B cell (primary cell): Measurements from ENCODE around the gene ASCL1. TPM values are rescaled to one million over a fixed set of nuclear protein-coding genes. Genes with fewer than 3 reads are reported as not detected.

Experiments
- ATAC-seq: fragments of 200-7000 bp; cut with Tn5 transposase; one replicate; pipeline ENCODE4 v1.10.0; 2021; ENCODE audit warnings: low read depth, mild to moderate bottlenecking, moderate number of reproducible peaks, moderate library complexity
- CTCF ChIA-PET: fragments of 350-600 bp; sonication (Branson Sonifier 250); formaldehyde crosslinking; loops from one replicate; lab custom pipeline; 2021; ENCODE audit warnings: antibody characterized with exemption, inconsistent platforms; lab: Charles Lee
- POLR2A ChIA-PET: fragments of 350-600 bp; sonication (Branson Sonifier 250); formaldehyde crosslinking; loops from one replicate; lab custom pipeline; 2021; ENCODE audit warnings: antibody characterized with exemption; lab: Charles Lee
- DNase-seq: peaks from one replicate; pipeline ENCODE4 v3.0.0; 2013
- H2AFZ ChIP-seq: 2 replicates; pipeline ENCODE4 v1.6.1; 2012; ENCODE audit warnings: mild to moderate bottlenecking, low read depth, low read length; ENCODE audit not compliant: insufficient read depth, poor library complexity, severe bottlenecking
- H3K27ac ChIP-seq, 2 donors: 1 replicate in 1 of 2; 2 replicates in 1 of 2; pipeline ENCODE4 v1.5.1; 2012 to 2013; ENCODE audit warnings: low read length in 2 of 2, mild to moderate bottlenecking in 2 of 2, moderate library complexity in 1 of 2
- H3K27me3 ChIP-seq, 4 experiments: fragments of 200-600 bp in 1 of 4; sonication (generic) in 1 of 4; replicated peaks in 1 of 4; 1 replicate in 2 of 4; 2 replicates in 2 of 4; pipeline versions ENCODE4 v1.6.1 to v1.7.0; 2013 to 2016; ENCODE audit warnings: low read length in 3 of 4, mild to moderate bottlenecking in 2 of 4, mixed read lengths in 1 of 4, moderate library complexity in 1 of 4; ENCODE audit not compliant: insufficient read depth in 4 of 4, control insufficient read depth in 3 of 4; ENCODE audit errors: control extremely low read depth in 1 of 4
- H3K36me3 ChIP-seq, 2 experiments: replicated peaks in 1 of 2; 1 replicate in 1 of 2; 2 replicates in 1 of 2; pipeline versions ENCODE4 v1.6.1 to v1.7.1; 2013; ENCODE audit warnings: low read length in 1 of 2; ENCODE audit not compliant: insufficient read depth in 2 of 2, control insufficient read depth in 1 of 2; ENCODE audit errors: control extremely low read depth in 1 of 2, extremely low read depth in 1 of 2
- H3K4me1 ChIP-seq, 2 donors: fragments of 200-600 bp in 1 of 2; sonication (generic) in 1 of 2; 1 replicate in 1 of 2; 2 replicates in 1 of 2; pipeline versions ENCODE4 v1.5.1 to v1.6.1; 2013 to 2017; ENCODE audit warnings: low read length in 2 of 2; ENCODE audit not compliant: control insufficient read depth in 2 of 2, insufficient read depth in 2 of 2
- H3K4me2 ChIP-seq: replicated peaks from 2 replicates; pipeline ENCODE3; 2012; ENCODE audit warnings: mild to moderate bottlenecking, low read depth, low read length; ENCODE audit not compliant: poor library complexity, severe bottlenecking
- H3K4me3 ChIP-seq, 5 experiments: fragments of 200-600 bp in 1 of 5; sonication (generic) in 1 of 5; 1 replicate in 3 of 5; 2 replicates in 2 of 5; pipeline versions ENCODE4 v1.5.1 to v1.7.0; 2011 to 2016; ENCODE audit warnings: low read length in 4 of 5, mild to moderate bottlenecking in 4 of 5, low read depth in 2 of 5, control low read depth in 1 of 5, moderate library complexity in 1 of 5; ENCODE audit not compliant: insufficient read depth in 1 of 5; ENCODE audit errors: control extremely low read depth in 1 of 5, extremely low read depth in 1 of 5
- H3K79me2 ChIP-seq: fragments of 200-600 bp; sonication (generic); one replicate; pipeline ENCODE4 v1.6.0; 2016; ENCODE audit warnings: low read length; ENCODE audit not compliant: control insufficient read depth, insufficient read depth
- H3K9ac ChIP-seq: fragments of 200-600 bp; sonication (generic); 2 replicates; pipeline ENCODE4 v1.6.1; 2017; ENCODE audit warnings: mild to moderate bottlenecking, low read length, moderate library complexity
- H3K9me3 ChIP-seq, 3 donors: one replicate each; pipeline versions ENCODE4 v1.6.1 to v1.7.1; 2013; ENCODE audit warnings: low read length in 2 of 3; ENCODE audit not compliant: control insufficient read depth in 2 of 3, insufficient read depth in 1 of 3; ENCODE audit errors: control extremely low read depth in 1 of 3
- H4K20me1 ChIP-seq: 2 replicates; pipeline ENCODE4 v1.6.0; 2012; ENCODE audit warnings: mild to moderate bottlenecking, low read length; ENCODE audit not compliant: insufficient read depth, control insufficient read depth, poor library complexity, severe bottlenecking
- H3K27ac Mint-ChIP-seq: one replicate; pipeline ENCODE4 v1.8.0; 2021; ENCODE audit warnings: mixed read lengths
- H3K27me3 Mint-ChIP-seq: one replicate; pipeline ENCODE4 v1.8.0; 2021; ENCODE audit warnings: mixed read lengths
- H3K4me1 Mint-ChIP-seq: one replicate; pipeline ENCODE4 v1.8.0; 2021; ENCODE audit warnings: mixed read lengths
- H3K4me3 Mint-ChIP-seq: one replicate; pipeline ENCODE4 v1.8.0; 2021; ENCODE audit warnings: mixed read lengths
- H3K9me3 Mint-ChIP-seq: one replicate; pipeline ENCODE4 v1.8.0; 2022; ENCODE audit warnings: mixed read lengths; ENCODE audit not compliant: insufficient read depth
- CTCF ChIP-seq: fragments of 200-600 bp; IDR thresholded peaks from one replicate; pipeline ENCODE4 v1.8.0; 2022; ENCODE audit warnings: antibody characterized with exemption, mild to moderate bottlenecking
- EZH2 ChIP-seq: IDR thresholded peaks from 2 replicates; pipeline ENCODE4 v1.6.1; 2012; ENCODE audit warnings: borderline replicate concordance, low read depth, mild to moderate bottlenecking, moderate library complexity, low read length; ENCODE audit not compliant: insufficient read depth, poor library complexity, severe bottlenecking
- WGBS: methylation state at CpG from one replicate; pipeline ENCODE4 v1.1.5; 2013; ENCODE audit warnings: missing lambda C conversion rate; ENCODE audit not compliant: insufficient coverage; 5-methylcytosine and 5-hydroxymethylcytosine counted together
- intact Hi-C: fragments of 100-400 bp; cut with micrococcal nuclease; formaldehyde crosslinking; loops from one replicate; pipeline ENCODE4 v1.10.0; 2022
- polyA plus RNA-seq: library from polyadenylated mRNA; depleted of rRNA; stranded (reverse); fragments of >200 nt; gene quantifications from 2 replicates; pipeline ENCODE4 v1.2.3, GENCODE V29; 2012
- total RNA-seq, 2 donors: library from RNA; stranded (reverse); fragments of 120-200 nt in 1 of 2; gene quantifications; 1 replicate in 1 of 2; 2 replicates in 1 of 2; pipeline versions ENCODE4 v1.2.3 to v1.2.4, GENCODE V29; 2013 to 2022

Gene ASCL1
- total and polyA plus RNA-seq, 2 donors (not counting 1 experiment from before 2014, with no cell fraction given): not detected

- H2AFZ ChIP-seq: peak overlapping the region; percentile 25
- H3K27me3 ChIP-seq: peaks cover 1 to 54% (median 37%) of the 10 kb centered on the region in 4 experiments
- peak overlapping the region; percentile 46 for H3K4me2 ChIP-seq
- H3K4me3 Mint-ChIP-seq: peak overlapping the region; percentile 56
- ChIA-PET POLR2A (interaction anchor here (0.7 kb wide), 1 partner anchor 19 kb away, joined by 3 read pairs; no protein-coding TSS in a partner anchor), CTCF (interaction anchor here (0.5 to 7.7 kb wide), 11 partner anchors 12 to 604 kb away, joined by 3 to 260 read pairs (median 7); partner anchors contain the start of gene C12orf42)
- TF ChIP-seq EZH2 (no peak), CTCF (no peak)
- H3K4me1 Mint-ChIP-seq: peaks cover 9% of the 10 kb centered on the region
- H3K9me3 ChIP-seq: peaks cover 0 to 1% (median under 1%) of the 10 kb centered on the region in 3 donors
- H3K27me3 Mint-ChIP-seq: peaks cover 71% of the 10 kb centered on the region
- no peaks in the 10 kb centered on the region for H3K9me3 Mint-ChIP-seq
- H3K4me3 ChIP-seq: no peak overlapping the region
- H3K27ac Mint-ChIP-seq: no peak overlapping the region
- no peak overlapping the region for H3K27ac ChIP-seq
- intact Hi-C loops: loop anchor here (10.0 kb wide), 1 partner anchor 354 kb away; no protein-coding TSS in a partner anchor
- peaks cover 11 to 13% of the 10 kb centered on the region in 2 donors for H3K4me1 ChIP-seq
- no peaks in the 10 kb centered on the region for H3K79me2 ChIP-seq
- DNase-seq (peak; percentile 26), ATAC-seq (peak; percentile 14)
- H3K36me3 ChIP-seq: no peaks in the 10 kb centered on the region
- 11% methylated on average over 34 of the region's 37 CpGs for WGBS
- H4K20me1 ChIP-seq: no peaks in the 10 kb centered on the region
- H3K9ac ChIP-seq: peak overlapping the region; percentile 4
These were observed 7.1 kb upstream of the ASCL1 start for GRCh38 chr12:102950107-102950949.
